ENCODE results near the gene FOXJ3.

Gene FOXJ3

GRCh38 chr1:42335050-42335808 is at the start of gene FOXJ3:
FOXJ3 (minus strand) TSS chr1:42335235; CDS start chr1:42311093, 24,142 bp downstream.
- peak; percentile 95 for DNase-seq

GRCh38 chr1:42381280-42381673 is 46.2 kb upstream of the FOXJ3 start:
- no peak for DNase-seq

GRCh38 chr1:42380586-42381279 is 45.7 kb upstream of the FOXJ3 start, which contains the start of gene RIMKLA:
RIMKLA (plus strand) TSS chr1:42380792; CDS start chr1:42380935, 143 bp downstream.
- peak; percentile 80 for DNase-seq

GRCh38 chr1:42379794-42380585 is 45.0 kb upstream of the FOXJ3 start:
- peak; percentile 62 for DNase-seq

GRCh38 chr1:42372796-42373195 is 37.8 kb upstream of the FOXJ3 start:
- no peak for DNase-seq

- no peak for DNase-seq
Observed at GRCh38 chr1:42370876-42371549, 36.0 kb upstream of the FOXJ3 start.

GRCh38 chr1:42369471-42369870 is 34.4 kb upstream of the FOXJ3 start:
- no peak for DNase-seq

GRCh38 chr1:42368096-42368795 is 33.2 kb upstream of the FOXJ3 start:
- no peak for DNase-seq

GRCh38 chr1:42365118-42365517 is 30.1 kb upstream of the FOXJ3 start:
- no peak for DNase-seq

- no peak for DNase-seq
Observed at GRCh38 chr1:42364542-42364941, 29.5 kb upstream of the FOXJ3 start.

GRCh38 chr1:42364089-42364488 is 29.1 kb upstream of the FOXJ3 start:
- DNase-seq: no peak

GRCh38 chr1:42359466-42359865 is 24.4 kb upstream of the FOXJ3 start:
- no peak for DNase-seq

GRCh38 chr1:42358791-42359190 is 23.8 kb upstream of the FOXJ3 start:
- no peak for DNase-seq

- DNase-seq: no peak
Observed at GRCh38 chr1:42350086-42350485, 15.1 kb upstream of the FOXJ3 start.

- DNase-seq: peak; percentile 33
Observed at GRCh38 chr1:42348498-42348897, 13.5 kb upstream of the FOXJ3 start.

- no peak for DNase-seq
Observed at GRCh38 chr1:42343049-42343448, 8.0 kb upstream of the FOXJ3 start.

- peak; percentile 78 for DNase-seq
Observed at GRCh38 chr1:42340901-42341300, 5.9 kb upstream of the FOXJ3 start.

- DNase-seq: peak; percentile 99
Observed at GRCh38 chr1:42340093-42340492, 5.1 kb upstream of the FOXJ3 start.

GRCh38 chr1:42336978-42337377 is 1.9 kb upstream of the FOXJ3 start:
- DNase-seq: no peak

- DNase-seq: no peak
Observed at GRCh38 chr1:42335809-42336518, 929 bp upstream of the FOXJ3 start.

GRCh38 chr1:42334240-42335049 is 590 bp downstream of the FOXJ3 start:
- DNase-seq: no peak

Measured in NCI-H1105 (cell line).